ENCODE measurements around the gene PCBP3.
"Not testable (repeated sequence)": the region's sequence is repeated elsewhere in the genome, so short reads cannot be mapped to it uniquely, and the experiment has no call there.

The PCBP3 gene

DNA sequence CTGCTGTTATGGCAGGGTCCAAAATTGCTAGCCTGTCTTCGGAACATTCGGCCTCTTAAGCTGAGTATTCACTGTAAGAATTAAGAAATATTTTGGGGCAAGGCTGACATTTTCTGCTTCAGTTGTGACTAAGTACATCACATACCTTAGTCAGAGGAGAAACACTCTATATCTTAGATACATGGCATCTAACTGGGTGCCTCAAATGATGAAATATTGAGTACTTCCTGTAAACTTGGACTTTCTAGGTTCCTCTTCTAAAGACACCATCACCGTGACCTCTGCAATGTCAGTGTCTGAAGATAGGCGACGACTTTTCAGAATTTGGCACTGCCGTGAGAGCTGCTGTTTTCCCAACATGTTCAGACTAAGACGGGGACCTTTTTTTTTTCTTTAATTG, 65.6 kb downstream of the PCBP3 start:
- no peaks in the 10 kb centered on the region for H4K20me1 ChIP-seq (ENCODE audit: low read depth, low read length)
- H3K79me2 ChIP-seq (ENCODE audit: insufficient read depth, low read length): no peaks in the 10 kb centered on the region
- no peaks in the 10 kb centered on the region for H3K27me3 ChIP-seq (ENCODE audit: low read length)
- TF ChIP-seq, protein P1, sequence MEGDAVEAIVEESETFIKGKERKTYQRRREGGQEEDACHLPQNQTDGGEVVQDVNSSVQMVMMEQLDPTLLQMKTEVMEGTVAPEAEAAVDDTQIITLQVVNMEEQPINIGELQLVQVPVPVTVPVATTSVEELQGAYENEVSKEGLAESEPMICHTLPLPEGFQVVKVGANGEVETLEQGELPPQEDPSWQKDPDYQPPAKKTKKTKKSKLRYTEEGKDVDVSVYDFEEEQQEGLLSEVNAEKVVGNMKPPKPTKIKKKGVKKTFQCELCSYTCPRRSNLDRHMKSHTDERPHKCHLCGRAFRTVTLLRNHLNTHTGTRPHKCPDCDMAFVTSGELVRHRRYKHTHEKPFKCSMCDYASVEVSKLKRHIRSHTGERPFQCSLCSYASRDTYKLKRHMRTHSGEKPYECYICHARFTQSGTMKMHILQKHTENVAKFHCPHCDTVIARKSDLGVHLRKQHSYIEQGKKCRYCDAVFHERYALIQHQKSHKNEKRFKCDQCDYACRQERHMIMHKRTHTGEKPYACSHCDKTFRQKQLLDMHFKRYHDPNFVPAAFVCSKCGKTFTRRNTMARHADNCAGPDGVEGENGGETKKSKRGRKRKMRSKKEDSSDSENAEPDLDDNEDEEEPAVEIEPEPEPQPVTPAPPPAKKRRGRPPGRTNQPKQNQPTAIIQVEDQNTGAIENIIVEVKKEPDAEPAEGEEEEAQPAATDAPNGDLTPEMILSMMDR (IDR thresholded peaks at IDR 0.05; ENCODE audit: insufficient read depth, low read length, poor library complexity, severe bottlenecking): no peak
- no peak for TF ChIP-seq EZH2phosphoT487 (conservative IDR thresholded peaks at IDR 0.05; ENCODE audit: low read length)
- no peaks in the 10 kb centered on the region for H3K9me3 ChIP-seq (ENCODE audit: insufficient read depth, low read length)
- H3K36me3 ChIP-seq (ENCODE audit: low read length): no peaks in the 10 kb centered on the region
- no peak overlapping the region for H2AFZ ChIP-seq (ENCODE audit: low read depth, low read length, severe bottlenecking)
- H3K4me2 ChIP-seq (ENCODE audit: low read depth, low read length, poor library complexity, severe bottlenecking): no peak overlapping the region
- H3K27ac ChIP-seq (ENCODE audit: low read depth, low read length): no peak overlapping the region
- no peak overlapping the region for H3K9ac ChIP-seq (ENCODE audit: low read length)
- H3K9me2 ChIP-seq (replicated peaks; ENCODE audit: insufficient read depth, low read length): no peaks in the 10 kb centered on the region
- no peak overlapping the region for H3K4me3 ChIP-seq (ENCODE audit: insufficient read depth, low read length, poor library complexity, severe bottlenecking)
- no peaks in the 10 kb centered on the region for H3F3A ChIP-seq (ENCODE audit: insufficient read depth)

DNA sequence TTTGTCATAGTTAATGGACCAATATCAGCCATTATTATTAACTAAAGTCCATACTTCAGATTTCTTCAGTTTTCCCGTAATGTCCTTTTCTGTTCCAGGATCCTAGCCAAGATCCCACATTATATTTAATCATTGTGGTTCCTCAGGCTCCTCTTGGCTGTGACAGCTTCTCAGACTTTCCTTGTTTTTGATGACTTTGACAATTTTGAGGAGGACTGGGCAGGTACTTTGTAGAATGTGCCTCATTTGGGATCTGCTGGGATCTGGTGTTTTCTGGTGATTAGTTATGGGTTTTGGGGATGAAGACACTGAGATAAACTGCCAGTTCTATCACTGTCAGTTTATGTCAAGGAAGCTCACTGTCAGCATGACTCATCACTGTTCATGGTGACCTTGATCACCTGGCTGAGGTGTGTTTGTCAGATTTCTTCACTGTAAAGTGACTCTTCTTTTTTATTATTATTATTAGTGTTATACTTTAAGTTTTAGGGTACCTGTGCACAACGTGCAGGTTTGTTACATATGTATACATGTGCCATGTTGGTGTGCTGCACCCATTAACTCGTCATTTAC, 66.3 kb downstream of the PCBP3 start:
- H3K4me3 ChIP-seq (ENCODE audit: insufficient read depth, low read length, poor library complexity, severe bottlenecking): no peak overlapping the region
- no peak overlapping the region for H3K27ac ChIP-seq (ENCODE audit: low read depth, low read length)
- H3F3A ChIP-seq (ENCODE audit: insufficient read depth): no peaks in the 10 kb centered on the region
- no peak for TF ChIP-seq EZH2phosphoT487 (conservative IDR thresholded peaks at IDR 0.05; ENCODE audit: low read length)
- TF ChIP-seq, protein P1 (IDR thresholded peaks at IDR 0.05; ENCODE audit: insufficient read depth, low read length, poor library complexity, severe bottlenecking): no peak
- H3K9me3 ChIP-seq (ENCODE audit: insufficient read depth, low read length): no peaks in the 10 kb centered on the region
- no peaks in the 10 kb centered on the region for H4K20me1 ChIP-seq (ENCODE audit: low read depth, low read length)
- H3K79me2 ChIP-seq (ENCODE audit: insufficient read depth, low read length): no peaks in the 10 kb centered on the region
- H3K36me3 ChIP-seq (ENCODE audit: low read length): no peaks in the 10 kb centered on the region
- no peaks in the 10 kb centered on the region for H3K27me3 ChIP-seq (ENCODE audit: low read length)
- H2AFZ ChIP-seq (ENCODE audit: low read depth, low read length, severe bottlenecking): no peak overlapping the region
- H3K9me2 ChIP-seq (replicated peaks; ENCODE audit: insufficient read depth, low read length): no peaks in the 10 kb centered on the region
- H3K4me2 ChIP-seq (ENCODE audit: low read depth, low read length, poor library complexity, severe bottlenecking): no peak overlapping the region
- no peak overlapping the region for H3K9ac ChIP-seq (ENCODE audit: low read length)

DNA sequence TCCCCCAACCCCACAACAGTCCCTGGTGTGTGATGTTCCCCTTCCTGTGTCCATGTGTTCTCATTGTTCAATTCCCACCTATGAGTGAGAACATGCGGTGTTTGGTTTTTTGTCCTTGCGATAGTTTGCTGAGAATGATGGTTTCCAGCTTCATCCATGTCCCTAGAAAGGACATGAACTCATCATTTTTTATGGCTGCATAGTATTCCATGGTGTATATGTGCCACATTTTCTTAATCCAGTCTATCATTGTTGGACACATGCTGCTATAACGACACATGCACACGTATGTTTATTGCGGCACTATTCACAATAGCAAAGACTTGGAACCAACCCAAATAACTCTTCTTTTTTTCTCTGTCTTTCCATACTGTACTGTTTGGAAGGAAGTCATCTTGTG, 66.8 kb downstream of the PCBP3 start:
- not testable (repeated sequence) for H3F3A ChIP-seq (ENCODE audit: insufficient read depth); H3K4me2 ChIP-seq (ENCODE audit: low read depth, low read length, poor library complexity, severe bottlenecking); H3K27ac ChIP-seq (ENCODE audit: low read depth, low read length); H3K79me2 ChIP-seq (ENCODE audit: insufficient read depth, low read length); H3K9me3 ChIP-seq (ENCODE audit: insufficient read depth, low read length); H3K9me2 ChIP-seq (replicated peaks; ENCODE audit: insufficient read depth, low read length); H3K9ac ChIP-seq (ENCODE audit: low read length); H3K4me3 ChIP-seq (ENCODE audit: insufficient read depth, low read length, poor library complexity, severe bottlenecking); H2AFZ ChIP-seq (ENCODE audit: low read depth, low read length, severe bottlenecking); H3K36me3 ChIP-seq (ENCODE audit: low read length); H4K20me1 ChIP-seq (ENCODE audit: low read depth, low read length); H3K27me3 ChIP-seq (ENCODE audit: low read length)

DNA sequence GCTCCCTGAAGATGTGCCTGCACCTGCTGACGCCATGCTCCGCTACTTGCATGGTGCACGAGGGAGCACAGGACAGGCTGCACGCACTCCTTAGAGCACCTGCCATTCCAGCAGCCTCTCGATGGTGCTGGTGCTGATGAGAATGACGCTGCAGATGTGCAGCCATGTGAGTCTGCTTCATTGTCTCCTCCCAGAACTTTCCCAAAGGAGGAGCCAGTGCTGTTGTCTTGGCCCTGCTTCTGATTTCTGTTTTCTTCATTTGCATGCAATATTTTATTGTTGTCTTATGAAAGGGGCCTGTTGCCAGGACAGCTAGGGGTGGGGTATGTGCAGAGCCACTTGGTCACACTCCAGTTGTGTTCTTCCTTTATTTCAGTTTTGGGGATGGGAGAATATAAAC, 70.1 kb downstream of the PCBP3 start:
- no peak overlapping the region for H3K4me2 ChIP-seq (ENCODE audit: low read depth, low read length, poor library complexity, severe bottlenecking)
- no peaks in the 10 kb centered on the region for H3K27me3 ChIP-seq (ENCODE audit: low read length)
- no peaks in the 10 kb centered on the region for H3K9me2 ChIP-seq (replicated peaks; ENCODE audit: insufficient read depth, low read length)
- no peak overlapping the region for H3K9ac ChIP-seq (ENCODE audit: low read length)
- no peaks in the 10 kb centered on the region for H3K79me2 ChIP-seq (ENCODE audit: insufficient read depth, low read length)
- H2AFZ ChIP-seq (ENCODE audit: low read depth, low read length, severe bottlenecking): no peak overlapping the region
- H3K9me3 ChIP-seq (ENCODE audit: insufficient read depth, low read length): no peaks in the 10 kb centered on the region
- no peaks in the 10 kb centered on the region for H4K20me1 ChIP-seq (ENCODE audit: low read depth, low read length)
- no peak for TF ChIP-seq EZH2phosphoT487 (conservative IDR thresholded peaks at IDR 0.05; ENCODE audit: low read length)
- TF ChIP-seq, protein P1 (IDR thresholded peaks at IDR 0.05; ENCODE audit: insufficient read depth, low read length, poor library complexity, severe bottlenecking): no peak
- H3K36me3 ChIP-seq (ENCODE audit: low read length): no peaks in the 10 kb centered on the region
- H3K4me3 ChIP-seq (ENCODE audit: insufficient read depth, low read length, poor library complexity, severe bottlenecking): no peak overlapping the region
- no peaks in the 10 kb centered on the region for H3F3A ChIP-seq (ENCODE audit: insufficient read depth)
- H3K27ac ChIP-seq (ENCODE audit: low read depth, low read length): no peak overlapping the region

Measured in SU-DHL-6 (cell line).